GM19328 (cell line): ENCODE results near the gene SLC43A2.
"Not testable (repeated sequence)": the region's sequence is repeated elsewhere in the genome, so short reads cannot be mapped to it uniquely, and the experiment has no call there.

Source experiments
- ATAC-seq: cut with Tn5 transposase; IDR thresholded peaks from one replicate; pipeline ENCODE4 v1.9.1; 2021; ENCODE audit warnings: mild to moderate bottlenecking, moderate library complexity; ENCODE audit not compliant: unreplicated experiment

SLC43A2 gene

DNA sequence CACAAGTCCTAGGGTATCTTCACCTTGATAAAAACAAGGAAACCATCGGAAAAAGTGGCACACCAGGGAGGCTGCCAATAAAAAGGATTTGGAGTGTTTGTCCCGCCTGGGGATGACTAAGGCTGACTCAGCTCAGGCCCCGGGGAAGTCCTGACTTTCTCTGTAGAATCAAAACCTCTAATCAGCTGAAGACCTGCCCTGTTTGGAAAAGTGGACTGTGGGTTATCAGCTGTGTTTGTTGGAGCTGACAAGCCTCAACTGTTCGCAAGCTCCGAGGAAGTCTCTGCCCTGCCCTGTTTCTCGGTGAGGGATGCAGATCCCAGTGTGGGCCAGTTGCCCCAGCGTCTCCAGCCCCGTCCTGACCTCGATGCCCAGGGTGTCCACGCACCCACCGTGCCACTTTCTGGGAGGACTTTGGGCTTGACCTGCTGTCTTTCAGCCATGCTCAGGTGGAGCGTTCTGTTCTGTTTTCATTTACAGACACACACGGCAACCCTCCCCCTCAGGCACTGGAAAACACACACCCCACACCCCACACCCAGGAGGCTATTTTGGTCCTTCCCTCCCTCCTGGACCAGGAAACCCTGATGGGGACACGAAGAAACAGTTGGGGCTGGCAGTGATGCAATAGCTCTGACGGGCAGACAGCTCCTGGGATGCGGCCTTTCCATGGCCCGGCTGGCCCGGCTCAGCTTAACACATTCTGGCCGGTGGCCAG is 38.4 kb downstream of the SLC43A2 start:
- ATAC-seq = no peak

DNA sequence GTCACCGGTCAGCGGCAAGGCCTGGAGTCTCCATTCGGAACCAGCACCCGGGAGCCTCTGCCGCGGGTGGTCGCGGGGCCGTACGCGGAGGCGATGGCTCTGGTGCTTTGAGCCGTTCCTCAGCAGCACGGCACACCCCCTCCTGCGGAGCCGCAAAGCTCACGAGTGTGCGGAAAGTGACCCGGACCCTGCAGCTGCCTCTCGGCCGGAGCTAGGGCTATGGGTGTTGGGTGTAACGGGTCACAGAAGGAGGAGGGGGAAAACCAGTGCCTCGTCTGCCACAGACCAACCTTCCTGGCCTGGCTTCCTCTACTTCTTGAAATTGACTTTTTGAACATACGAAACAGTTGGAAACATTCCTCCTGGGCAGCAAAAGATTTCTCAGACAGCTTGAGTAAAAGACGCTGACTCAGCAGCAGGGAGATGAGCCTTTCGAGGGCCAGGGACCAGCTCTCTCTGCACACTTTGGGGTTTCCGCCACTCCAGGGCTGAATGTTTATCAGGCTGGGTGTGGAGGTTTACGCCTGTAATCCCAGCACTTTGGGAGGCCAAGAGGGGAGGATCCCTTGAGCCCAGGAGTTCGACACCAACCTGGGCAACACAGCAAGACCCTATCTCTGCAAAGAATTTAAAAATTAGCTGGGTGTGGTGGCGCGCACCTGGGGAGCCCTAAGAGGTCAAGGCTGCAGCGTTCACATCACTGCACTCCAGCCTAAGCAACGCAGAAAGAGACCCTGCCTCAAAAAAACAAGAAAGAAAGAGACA is 39.6 kb downstream of the SLC43A2 start:
- no peak for ATAC-seq

DNA sequence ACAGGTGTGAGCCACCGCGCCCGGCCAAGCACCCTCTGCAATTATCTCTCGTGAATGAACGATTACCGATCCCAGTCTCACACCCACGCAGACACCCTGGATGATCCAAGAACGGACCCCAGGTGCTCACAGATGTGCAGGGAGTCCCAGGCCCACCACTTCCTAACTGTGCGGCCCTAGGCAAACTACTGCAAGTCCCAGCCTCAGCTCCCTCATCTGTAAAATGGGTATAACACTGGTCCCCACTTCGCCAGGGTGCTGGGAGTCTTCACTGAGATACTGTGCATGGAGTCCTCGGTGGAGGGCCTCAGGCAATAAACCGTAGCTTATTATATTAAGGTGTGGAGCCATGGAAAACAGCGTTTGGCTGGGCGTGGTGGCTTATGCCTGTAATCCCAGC is 44.5 kb downstream of the SLC43A2 start:
- no peak for ATAC-seq

DNA sequence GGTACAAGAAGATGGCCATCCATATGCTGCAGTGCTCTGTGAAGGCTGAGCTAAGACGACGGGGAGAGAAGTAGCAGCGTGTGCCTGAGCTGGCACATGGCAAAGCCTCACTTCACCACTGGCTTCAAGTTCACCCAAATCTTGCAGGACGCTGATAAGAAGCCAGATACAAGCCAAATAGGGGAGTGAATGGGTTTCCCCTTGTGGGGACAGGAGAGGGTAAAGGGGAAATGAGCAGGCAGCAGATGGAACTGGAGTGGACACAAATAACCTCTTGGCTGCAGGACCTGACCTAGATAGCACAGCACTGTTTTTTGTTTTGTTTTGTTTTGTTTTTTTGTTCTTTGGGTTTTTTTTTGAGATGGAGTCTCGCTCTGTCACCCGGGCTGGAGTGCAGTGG is 45.1 kb downstream of the SLC43A2 start:
- no peak for ATAC-seq

DNA sequence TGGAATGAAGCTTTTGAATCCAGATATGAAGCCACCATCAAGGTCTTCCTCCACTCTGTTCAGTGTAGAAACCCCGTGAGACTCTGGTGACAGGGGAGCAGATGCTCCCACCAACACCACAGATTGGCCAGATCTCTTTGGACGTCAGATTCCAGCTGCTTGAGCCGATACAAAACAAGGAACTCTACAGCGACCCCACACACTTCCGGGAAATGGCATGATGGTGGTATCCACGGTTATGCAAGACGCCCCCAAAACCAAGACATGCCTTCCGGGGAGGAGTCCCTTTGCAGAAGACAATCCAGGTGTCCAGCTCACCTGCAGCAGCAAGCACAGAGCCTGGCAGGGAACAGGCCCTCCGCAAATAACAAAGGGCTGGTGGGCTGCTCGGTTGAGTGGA is 46.3 kb downstream of the SLC43A2 start:
- no peak for ATAC-seq

DNA sequence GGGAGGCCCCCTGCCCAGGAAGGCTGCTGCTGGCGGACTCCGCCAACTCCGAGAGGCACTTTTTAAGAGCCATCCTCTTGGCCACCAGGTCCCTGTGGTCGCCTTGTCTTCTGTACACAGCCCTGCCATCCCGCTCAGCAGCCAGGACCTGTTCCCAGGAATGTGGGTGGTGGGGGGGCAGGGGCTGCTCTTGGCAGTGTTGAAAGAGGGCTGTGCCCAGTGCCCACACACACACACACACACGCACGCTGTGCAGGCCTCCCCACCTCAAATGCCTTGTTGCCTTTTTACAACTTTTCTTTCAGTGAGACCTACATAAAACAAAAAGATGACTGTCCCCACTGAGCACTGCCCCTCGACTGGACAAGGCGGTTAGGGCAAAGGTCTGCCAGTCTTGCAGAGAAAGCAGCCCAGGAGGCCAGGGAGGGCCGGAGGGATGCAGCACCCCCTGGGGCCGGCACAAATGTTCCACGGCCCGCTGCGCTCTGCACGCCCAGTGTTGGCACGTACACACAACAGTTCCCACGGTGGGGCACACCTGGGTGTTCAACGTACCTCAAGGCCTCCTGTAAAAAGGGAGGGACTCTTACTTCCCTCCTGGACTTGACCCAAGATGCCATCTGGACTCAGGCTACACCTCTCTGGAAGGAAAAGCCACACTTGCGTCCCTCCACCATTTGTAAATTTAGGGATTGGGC is 47.5 kb downstream of the SLC43A2 start:
- no peak for ATAC-seq

DNA sequence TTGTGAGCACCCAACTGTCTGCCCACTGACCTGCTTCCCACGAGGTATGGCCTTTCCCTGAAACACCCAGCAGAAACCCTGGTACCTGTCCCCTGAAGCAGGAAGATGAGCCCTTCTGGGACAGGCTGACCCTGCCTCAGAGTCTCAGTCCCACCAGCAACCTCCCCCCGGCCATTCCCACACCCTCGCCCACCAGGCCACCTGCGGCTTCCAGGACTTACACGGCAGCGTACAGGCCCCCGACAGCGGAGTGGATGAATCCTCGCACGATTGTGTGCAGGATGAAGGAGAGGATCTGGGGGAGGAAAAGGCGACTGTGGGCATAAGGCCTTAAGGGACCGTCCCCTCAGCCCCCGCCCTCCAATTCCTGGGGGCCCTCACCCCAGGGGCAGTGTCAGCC is 50.6 kb downstream of the SLC43A2 start:
- no peak for ATAC-seq

DNA sequence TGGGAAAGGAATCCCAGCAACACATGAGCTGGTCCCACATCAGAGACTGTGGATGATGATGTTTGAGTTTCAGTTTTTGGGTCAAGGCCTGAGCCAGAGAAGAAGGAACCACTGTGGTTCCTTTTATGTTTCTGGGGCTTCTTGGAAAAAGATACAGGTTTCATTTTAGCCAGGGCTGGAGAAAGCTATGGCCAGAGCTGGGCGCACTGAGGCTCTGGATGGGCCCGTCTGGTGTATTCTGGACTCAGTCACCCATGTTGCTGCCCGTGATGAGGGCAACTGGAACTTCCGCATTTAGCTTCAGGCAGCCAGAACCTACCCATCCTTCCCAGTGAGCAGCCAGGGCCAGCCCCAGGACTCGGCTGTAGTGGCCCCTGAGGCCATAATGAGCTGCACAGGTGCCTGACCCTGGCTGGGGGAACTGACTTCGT is 51.0 kb downstream of the SLC43A2 start:
- no peak for ATAC-seq

DNA sequence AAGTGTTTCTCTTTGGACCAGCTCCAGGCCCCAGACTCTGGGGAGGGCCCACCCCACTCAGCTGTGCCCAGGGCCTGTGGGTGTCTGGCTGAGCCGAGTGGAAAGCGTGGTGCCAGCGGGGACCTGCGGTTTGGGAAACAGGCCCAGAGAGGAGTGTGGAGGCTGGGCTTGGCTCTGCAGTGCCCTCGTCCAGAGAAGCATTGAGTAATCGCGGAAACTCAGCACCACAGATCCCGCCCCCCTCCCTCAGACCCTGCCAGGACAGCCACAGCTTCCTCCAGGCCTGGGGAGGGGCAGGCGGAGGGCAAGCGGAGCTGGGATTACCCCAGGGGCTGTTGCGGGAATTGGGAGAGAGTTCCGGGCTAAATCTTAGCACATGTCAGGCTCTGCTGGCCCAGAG is 51.5 kb downstream of the SLC43A2 start:
- ATAC-seq = no peak

DNA sequence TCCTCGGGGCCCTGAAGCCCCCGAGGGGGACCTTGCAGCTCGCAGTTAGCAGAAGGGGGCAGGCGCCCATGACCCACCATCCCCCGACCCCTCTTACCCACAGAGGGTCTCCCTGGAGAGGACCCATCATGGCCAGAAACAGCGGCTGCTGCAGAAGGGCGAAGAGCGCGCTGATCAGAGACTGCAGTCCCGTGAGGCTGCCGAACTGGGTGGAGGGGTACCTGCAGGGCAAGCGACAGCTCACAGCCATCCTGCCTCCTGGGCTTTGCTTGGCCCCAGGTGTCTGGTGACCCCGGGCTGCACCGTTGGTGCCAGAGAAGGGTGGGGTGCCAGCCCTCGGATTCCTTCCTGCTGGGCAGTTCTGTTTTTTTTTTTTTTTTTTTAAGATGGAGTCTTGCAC is 52.1 kb downstream of the SLC43A2 start:
- no peak for ATAC-seq

DNA sequence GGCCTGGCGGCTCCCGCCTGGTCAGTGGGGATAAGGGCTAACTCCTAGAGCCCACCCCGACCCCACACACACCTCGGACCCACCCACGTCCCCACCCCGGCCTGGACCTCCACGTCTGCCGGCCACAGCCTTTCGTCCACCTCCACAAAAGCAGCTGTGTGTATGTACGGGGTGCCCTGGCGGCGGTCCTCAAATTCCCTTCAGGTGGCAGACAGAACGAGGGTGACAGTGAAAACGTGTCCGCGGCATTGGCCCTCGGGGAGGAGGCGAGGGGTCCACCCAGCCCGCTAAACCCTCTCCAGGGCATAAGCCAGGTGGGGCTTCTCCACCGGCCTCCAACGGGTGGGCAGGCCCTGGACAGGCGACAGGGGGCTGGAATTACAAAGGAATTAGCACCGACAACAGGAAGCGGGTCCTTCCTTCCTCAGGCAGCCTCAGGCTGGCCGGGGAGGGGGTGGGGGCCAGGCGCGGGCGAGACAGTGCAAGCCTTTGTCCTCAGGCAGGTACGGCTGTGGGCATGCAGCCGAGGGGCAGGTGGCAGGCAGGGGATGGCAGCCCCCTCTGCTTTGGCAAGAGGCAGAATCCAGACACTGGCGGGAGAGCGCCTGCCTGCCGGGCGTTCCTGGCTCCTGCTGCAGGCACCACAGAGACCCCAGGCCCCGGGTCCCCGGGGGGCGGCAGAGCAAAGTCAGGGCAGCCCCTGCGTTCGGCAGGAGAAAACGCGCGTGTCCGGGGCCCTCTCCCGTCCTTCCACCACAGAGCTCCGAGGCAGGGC is 53.8 kb downstream of the SLC43A2 start:
- no peak for ATAC-seq

DNA sequence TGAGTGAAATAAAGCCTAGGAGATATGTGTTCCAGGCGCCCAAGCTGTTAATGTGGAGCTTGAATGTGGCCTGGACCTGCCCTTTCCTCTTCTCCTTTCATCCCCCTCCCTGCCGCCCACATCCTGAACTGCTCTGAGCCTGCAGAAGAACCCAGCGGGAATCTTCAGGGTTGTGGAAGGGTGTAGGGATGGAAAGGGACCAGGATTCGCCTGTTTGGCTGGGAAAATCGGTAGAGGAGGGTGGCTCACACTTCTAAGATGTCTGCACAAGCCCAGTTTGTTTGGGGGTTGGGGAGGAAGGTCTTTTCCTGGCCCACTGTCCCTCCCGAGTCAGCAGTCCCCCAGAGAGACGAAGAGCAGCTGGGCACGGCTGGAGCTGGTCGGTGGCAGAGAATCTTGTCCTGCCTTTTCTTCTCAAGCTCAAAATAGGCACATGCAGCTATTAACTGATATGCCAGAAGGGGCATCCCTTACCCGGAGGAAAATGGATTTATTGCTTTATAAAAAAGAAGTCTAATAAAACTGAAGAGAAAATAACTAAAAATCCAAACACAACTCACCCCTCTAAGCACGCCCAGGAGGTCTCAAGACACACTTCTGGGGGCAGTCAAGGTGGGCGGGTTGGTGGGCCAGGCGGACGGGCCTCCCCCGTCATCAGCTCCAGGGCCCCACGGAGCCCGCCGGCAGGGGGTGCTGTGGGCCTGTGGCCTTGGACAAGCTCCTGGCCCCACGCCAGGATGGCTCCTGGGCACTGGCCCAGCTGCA is 54.5 kb downstream of the SLC43A2 start:
- ATAC-seq = no peak

DNA sequence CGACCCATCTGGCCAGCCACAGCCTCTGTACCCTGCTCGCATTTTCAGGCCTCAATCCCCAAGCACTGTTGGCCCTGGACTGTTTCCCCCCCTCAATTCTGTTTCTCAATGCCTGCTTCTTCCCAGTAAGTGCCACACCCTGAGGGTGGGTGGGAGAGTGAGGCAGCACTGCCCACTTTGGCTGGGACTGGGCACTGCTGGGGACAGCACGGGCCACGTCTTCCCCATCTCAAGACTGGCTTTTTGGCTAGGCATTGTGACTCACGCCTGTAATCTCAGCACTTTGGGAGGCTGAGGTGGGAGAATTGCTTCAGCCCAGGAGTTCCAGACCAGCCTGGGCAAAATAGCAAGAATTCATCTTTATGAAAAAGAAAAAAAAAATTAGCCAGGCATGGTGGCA is 56.0 kb downstream of the SLC43A2 start:
- not testable (repeated sequence) for ATAC-seq

DNA sequence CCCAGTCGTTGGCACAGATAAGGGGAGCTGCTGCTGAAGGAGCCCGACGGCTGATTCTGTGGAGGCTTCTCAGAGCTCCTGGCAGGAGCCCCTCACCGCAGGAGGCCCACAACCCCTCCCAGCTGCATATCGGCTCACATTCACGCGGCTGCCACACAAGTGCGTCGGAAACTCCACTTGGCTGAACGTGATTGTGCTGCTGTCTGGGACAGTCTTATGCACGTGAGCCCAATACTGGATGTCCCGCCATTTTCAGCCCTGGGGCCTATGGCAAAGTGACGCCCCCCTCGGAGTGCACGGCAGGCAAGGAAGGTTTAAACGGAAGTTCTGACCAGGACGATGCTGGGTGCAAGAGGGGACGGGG is 57.3 kb downstream of the SLC43A2 start:
- ATAC-seq = no peak

DNA sequence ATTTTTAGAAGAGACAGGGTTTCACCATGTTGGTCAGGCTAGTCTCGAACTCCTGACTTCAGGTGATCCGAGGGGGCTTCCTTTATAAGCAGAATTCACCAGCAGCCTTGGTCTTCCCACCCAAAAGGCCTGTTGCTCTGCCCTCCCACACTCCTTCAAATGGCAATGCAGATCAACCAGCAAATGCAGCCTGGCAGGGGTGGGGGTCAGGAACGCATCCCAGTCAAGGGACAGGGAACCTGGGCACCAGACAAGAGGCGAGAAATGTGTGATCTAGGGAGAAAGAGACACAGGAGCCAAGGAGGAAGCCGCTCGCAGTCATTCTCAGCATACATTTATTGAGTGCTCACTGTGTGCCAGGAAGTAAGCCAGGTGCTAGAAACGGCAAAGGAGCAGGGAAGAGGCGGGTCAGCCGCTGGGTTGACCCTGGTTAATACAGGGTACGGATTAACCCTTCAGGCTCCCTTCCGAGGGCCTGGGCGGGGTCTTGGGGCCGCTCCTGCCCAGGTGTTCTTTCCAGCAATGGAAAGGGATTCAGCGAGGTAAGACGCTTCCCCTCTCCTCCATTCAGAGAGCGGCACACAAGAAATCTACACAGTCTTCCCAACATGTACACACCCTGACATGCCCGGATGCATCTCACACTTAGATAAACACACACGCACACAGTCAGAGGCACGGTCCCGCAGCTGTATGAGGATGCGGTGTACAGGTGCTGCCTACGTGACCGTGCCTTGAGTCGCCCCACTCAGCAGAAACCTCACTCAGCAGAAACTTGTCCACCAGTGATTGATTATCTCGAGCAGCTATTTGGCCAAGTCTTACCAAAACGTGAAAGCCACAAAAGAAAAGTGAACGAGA is 59.5 kb downstream of the SLC43A2 start:
- ATAC-seq = no peak

DNA sequence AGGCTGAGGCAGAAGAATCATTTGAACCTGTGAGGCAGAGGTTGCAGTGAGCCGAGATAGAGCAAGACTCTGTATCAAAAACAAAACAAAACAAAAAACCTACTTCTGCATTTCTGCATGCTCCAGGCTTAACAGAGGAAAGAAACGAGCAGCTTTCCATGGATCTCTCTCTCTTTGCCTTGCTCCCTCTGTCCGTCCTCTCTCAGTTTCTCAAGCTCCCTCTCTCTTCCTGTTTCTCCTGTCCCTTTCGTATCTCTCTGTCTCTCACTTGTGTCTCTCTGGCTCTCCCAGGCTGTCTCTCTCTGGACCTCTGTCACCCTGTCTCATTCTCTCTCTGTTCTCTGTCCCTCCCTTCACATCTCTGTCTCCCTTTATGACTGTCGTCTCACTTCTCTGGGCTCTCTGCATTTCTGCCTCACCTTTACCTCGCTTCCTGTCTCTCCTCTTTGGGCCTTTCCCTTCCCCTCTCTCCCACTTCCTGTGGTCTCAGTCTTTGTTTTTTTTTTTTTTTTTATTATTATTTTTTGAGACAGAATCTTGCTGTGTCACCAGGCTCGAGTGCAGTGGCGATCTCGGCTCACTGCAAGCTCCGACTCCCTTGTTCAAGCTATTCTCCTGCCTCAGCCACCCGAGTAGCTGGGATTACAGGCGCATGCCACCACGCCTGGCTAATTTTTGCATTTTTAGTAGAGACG is 62.0 kb downstream of the SLC43A2 start:
- no peak for ATAC-seq

DNA sequence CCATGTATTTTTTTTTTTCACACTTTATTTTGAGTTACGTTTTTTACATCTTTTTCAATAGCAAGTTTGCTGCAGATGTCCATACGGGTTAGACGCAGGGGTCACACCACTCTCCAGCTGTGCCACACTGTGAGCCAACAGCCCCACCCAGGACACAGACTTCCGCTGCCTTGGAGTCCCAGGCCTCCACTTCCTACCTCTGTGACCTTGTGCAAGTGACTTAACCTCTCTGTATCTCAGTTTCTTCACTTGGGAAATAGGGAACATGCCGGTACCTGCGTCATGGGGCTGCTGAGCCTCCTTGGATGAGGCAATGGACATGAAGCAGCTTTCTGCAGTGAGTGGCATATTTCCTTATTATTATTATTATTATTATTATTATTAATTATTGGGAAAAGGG is 62.8 kb downstream of the SLC43A2 start:
- no peak for ATAC-seq

DNA sequence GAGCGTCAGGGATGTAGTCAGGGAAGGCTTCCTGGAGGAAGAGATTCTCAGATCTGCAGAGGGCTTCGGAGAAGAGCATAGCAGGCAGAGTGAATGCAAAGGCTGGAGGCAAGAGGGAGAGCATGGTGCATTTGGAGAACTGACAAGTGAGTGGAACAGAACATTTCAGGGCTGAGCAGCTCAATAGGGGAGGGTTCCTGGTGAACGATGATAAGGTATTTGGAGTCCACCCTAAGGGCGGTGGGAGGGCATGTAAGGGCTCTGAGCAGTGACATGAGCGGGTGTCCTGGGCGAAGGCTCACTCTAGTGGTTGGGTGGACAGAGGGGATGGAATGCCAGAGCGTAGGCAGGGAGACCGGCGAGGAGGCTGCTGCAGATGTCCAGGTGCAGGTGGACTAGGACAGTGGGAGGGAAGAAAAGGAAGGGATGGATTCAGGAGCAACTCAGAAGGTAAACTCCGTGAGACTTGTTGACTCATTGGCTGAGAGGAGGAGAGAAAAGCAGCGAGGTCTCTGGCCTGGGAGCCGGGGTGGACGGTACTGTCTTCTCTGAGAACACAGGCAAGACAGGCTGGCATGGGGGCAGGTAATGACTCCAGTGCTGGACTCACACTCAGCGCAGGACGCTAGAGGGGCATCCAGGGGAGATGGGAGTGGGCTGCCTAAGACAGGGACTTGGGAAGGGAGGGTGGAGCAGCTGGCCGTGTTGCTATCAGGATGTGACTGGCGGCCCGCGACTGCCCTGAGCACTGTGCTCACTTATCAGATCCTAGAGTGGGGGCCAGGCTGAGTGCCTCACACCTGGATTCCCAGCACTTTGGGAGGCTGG is 64.6 kb downstream of the SLC43A2 start:
- no peak for ATAC-seq
